ENCODE results near the gene NEK9.

DNA sequence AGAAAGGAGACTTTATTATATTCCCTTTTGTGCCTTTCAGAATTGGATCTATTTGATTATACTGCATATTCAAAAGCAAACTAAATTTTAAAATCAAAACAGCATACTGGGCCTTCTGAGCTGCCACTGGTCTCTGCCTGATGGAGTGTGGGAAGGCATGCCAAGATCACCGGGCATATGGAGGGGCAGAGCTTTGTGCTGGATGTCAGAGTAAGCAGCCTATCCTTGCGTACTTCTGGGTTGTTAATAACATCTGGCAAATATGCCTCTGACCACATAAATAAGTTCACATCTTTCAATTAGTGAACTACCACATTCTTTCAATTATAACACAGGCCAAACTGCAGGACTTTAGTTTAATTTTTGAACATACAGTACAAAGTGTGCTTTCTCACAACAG lies 93.9 kb downstream of the NEK9 start:
- TF ChIP-seq, protein P1, sequence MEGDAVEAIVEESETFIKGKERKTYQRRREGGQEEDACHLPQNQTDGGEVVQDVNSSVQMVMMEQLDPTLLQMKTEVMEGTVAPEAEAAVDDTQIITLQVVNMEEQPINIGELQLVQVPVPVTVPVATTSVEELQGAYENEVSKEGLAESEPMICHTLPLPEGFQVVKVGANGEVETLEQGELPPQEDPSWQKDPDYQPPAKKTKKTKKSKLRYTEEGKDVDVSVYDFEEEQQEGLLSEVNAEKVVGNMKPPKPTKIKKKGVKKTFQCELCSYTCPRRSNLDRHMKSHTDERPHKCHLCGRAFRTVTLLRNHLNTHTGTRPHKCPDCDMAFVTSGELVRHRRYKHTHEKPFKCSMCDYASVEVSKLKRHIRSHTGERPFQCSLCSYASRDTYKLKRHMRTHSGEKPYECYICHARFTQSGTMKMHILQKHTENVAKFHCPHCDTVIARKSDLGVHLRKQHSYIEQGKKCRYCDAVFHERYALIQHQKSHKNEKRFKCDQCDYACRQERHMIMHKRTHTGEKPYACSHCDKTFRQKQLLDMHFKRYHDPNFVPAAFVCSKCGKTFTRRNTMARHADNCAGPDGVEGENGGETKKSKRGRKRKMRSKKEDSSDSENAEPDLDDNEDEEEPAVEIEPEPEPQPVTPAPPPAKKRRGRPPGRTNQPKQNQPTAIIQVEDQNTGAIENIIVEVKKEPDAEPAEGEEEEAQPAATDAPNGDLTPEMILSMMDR (IDR thresholded peaks at IDR 0.05 in 2 of 3, conservative IDR thresholded peaks at IDR 0.05 in 1 of 3; ENCODE audit: insufficient read depth in 2 of 3, low read depth in 1 of 3, low read length in 3 of 3): no peak
- TF ChIP-seq POLR2B (IDR thresholded peaks at IDR 0.05; ENCODE audit: low read depth, partially characterized antibody): no peak
- TF ChIP-seq, protein P2, sequence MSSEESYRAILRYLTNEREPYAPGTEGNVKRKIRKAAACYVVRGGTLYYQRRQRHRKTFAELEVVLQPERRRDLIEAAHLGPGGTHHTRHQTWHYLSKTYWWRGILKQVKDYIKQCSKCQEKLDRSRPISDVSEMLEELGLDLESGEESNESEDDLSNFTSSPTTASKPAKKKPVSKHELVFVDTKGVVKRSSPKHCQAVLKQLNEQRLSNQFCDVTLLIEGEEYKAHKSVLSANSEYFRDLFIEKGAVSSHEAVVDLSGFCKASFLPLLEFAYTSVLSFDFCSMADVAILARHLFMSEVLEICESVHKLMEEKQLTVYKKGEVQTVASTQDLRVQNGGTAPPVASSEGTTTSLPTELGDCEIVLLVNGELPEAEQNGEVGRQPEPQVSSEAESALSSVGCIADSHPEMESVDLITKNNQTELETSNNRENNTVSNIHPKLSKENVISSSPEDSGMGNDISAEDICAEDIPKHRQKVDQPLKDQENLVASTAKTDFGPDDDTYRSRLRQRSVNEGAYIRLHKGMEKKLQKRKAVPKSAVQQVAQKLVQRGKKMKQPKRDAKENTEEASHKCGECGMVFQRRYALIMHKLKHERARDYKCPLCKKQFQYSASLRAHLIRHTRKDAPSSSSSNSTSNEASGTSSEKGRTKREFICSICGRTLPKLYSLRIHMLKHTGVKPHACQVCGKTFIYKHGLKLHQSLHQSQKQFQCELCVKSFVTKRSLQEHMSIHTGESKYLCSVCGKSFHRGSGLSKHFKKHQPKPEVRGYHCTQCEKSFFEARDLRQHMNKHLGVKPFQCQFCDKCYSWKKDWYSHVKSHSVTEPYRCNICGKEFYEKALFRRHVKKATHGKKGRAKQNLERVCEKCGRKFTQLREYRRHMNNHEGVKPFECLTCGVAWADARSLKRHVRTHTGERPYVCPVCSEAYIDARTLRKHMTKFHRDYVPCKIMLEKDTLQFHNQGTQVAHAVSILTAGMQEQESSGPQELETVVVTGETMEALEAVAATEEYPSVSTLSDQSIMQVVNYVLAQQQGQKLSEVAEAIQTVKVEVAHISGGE (CRISPR knock-in tag; IDR thresholded peaks at IDR 0.05): no peak
- no peak for TF ChIP-seq POLR2A (conservative IDR thresholded peaks at IDR 0.05)
- no peak for TF ChIP-seq ZNF780A (CRISPR knock-in tag; IDR thresholded peaks at IDR 0.05)
- TF ChIP-seq HCFC1 (IDR thresholded peaks at IDR 0.05; ENCODE audit: low read depth, low read length): no peak
